GM12878 (cell line): ENCODE measurements around the gene SLC4A1. TPM values are rescaled to one million over a fixed set of nuclear protein-coding genes. Genes with fewer than 3 reads are reported as not detected.

ENCODE experiments used
- CHD2 ChIP-seq: IDR thresholded peaks from 2 replicates; pipeline ENCODE4 v1.6.1; 2011; ENCODE audit warnings: low read depth, low read length, improper control_type of control experiment, borderline replicate concordance
- DPF2 ChIP-seq: fragments of 450-650 bp; IDR thresholded peaks from 2 replicates; pipeline ENCODE4 v1.6.1; 2017; ENCODE audit warnings: mild to moderate bottlenecking
- HDAC2 ChIP-seq: fragments of 200-600 bp; sonication (generic); IDR thresholded peaks from 2 replicates; pipeline ENCODE4 v1.6.1; 2017
- MTA3 ChIP-seq: IDR thresholded peaks from 2 replicates; pipeline ENCODE4 v1.6.1; 2012; ENCODE audit warnings: low read length, inconsistent platforms, borderline replicate concordance
- MXI1 ChIP-seq: fragments of 150-350 bp; IDR thresholded peaks from 2 replicates; pipeline ENCODE4 v1.6.1; 2011; ENCODE audit warnings: low read depth, mild to moderate bottlenecking, inconsistent platforms, low read length, improper control_type of control experiment
- REST ChIP-seq: IDR thresholded peaks from 2 replicates; pipeline ENCODE4 v1.6.1; 2012; ENCODE audit warnings: mild to moderate bottlenecking, low read depth, low read length
- SIN3A ChIP-seq: IDR thresholded peaks from 2 replicates; pipeline ENCODE4 v1.6.1; 2012; ENCODE audit warnings: low read depth, low read length, improper control_type of control experiment
- SIX5 ChIP-seq: IDR thresholded peaks from 2 replicates; pipeline ENCODE4 v1.6.1; 2011; ENCODE audit warnings: mild to moderate bottlenecking, low read depth, low read length, moderate library complexity; ENCODE audit not compliant: severe bottlenecking
- TBL1XR1 ChIP-seq: IDR thresholded peaks from 2 replicates; pipeline ENCODE4 v1.6.1; 2012; ENCODE audit warnings: low read depth, low read length, improper control_type of control experiment
- TCF12 ChIP-seq: IDR thresholded peaks from 2 replicates; pipeline ENCODE4 v1.6.1; 2011; ENCODE audit warnings: low read depth, mild to moderate bottlenecking, low read length
- ZNF274 ChIP-seq: IDR thresholded peaks from one replicate; pipeline ENCODE4 v1.8.0; 2011; ENCODE audit not compliant: insufficient read length, insufficient read depth
- polyA plus RNA-seq, 11 experiments: library from polyadenylated mRNA; depleted of rRNA in 4 of 11; unstranded in 6 of 11; stranded (reverse) in 5 of 11; fragments of >200 nt; fragmentation: Nextera tagmentation in 4 of 11; fragmentation: Illumina TruSeq in 1 of 11; extraction: Ambion mirVana in 4 of 11; extraction: Trizol in 1 of 11; gene quantifications; 1 replicate in 1 of 11; 2 replicates in 10 of 11; pipeline versions ENCODE4 v1.2.1 to v1.2.3, GENCODE V29; 2011 to 2016; ENCODE audit warnings: inconsistent platforms in 2 of 11, missing spikeins in 2 of 11, low read depth in 1 of 11
- total RNA-seq, 4 experiments: library from RNA; depleted of rRNA in 3 of 4; stranded (reverse); fragments of >200 nt in 3 of 4; fragmentation: Illumina TruSeq in 1 of 4; extraction: Trizol in 1 of 4; gene quantifications; 2 replicates each; pipeline versions ENCODE4 v1.2.1 to v1.2.3, GENCODE V29; 2013 to 2021
- TF ChIP-seq, protein P1 (sequence below): fragments of 450-650 bp; conservative IDR thresholded peaks from 2 replicates; pipeline ENCODE4 v1.6.1; 2017; ENCODE audit warnings: mild to moderate bottlenecking, moderate library complexity
- TF ChIP-seq, protein P2 (sequence below): fragments of 450-650 bp; IDR thresholded peaks from 2 replicates; pipeline ENCODE4 v1.6.1; 2017; ENCODE audit warnings: mild to moderate bottlenecking, moderate library complexity
- TF ChIP-seq, protein P3 (sequence below): fragments of 450-650 bp; IDR thresholded peaks from 2 replicates; pipeline ENCODE4 v1.6.1; 2016; ENCODE audit warnings: mild to moderate bottlenecking

The SLC4A1 gene
- total and polyA plus RNA-seq, 10 of the 15 experiments (the other 5 are each of a cell fraction or from before 2014, with no cell fraction given): 0.03 TPM; not detected in 9

DNA sequence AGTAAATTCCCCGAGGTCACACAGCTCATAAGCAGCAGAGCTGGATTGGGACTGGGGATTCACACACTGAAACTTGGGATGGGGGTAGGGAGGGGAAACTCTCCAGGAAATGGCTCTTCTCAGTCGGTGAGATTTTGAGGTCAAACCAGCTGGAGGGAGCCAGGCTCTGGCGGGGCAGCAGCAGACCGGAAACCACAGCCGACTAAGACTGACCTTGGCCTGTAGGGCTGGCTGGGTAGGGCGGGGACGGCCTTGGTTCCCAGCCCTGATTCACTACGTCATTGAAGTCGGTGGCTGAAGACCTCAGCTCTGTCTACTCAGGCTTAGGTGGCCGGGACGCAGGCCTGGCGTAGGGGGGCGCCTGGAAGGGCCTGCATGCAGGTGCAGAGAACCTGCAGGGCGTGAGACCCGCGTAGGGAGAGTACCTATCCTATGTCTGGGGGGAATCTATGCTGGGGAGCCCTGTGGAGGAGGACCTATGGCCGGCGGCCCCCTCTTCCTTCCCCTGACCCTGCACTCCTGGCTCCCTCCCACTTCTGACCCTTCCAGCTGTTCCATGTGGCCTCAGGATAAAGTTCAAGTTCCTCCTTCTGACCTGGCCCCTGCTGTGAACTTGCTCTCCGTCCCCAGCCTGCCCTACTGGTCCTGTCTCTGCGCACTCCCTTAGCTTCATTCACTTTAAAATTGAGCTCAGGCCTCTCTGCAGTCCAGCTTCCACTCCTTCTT is 11.9 kb upstream of the SLC4A1 start (continued):
- TF ChIP-seq REST (no peak), SIN3A (no peak), CHD2 (0 out of 2 replicates have a peak, but pooled peaks have one; percentile 9), ZNF274 (no peak), TBL1XR1 (0 out of 2 replicates have a peak, but pooled peaks have one; percentile 21), MTA3 (no peak; the same call in 1 of the 2 replicates), SIX5 (no peak), HDAC2 (no peak), MXI1 (no peak), DPF2 (peak; percentile 79; the same call in 1 of the 2 replicates), TCF12 (peak; percentile 92)
- TF ChIP-seq, protein P1, sequence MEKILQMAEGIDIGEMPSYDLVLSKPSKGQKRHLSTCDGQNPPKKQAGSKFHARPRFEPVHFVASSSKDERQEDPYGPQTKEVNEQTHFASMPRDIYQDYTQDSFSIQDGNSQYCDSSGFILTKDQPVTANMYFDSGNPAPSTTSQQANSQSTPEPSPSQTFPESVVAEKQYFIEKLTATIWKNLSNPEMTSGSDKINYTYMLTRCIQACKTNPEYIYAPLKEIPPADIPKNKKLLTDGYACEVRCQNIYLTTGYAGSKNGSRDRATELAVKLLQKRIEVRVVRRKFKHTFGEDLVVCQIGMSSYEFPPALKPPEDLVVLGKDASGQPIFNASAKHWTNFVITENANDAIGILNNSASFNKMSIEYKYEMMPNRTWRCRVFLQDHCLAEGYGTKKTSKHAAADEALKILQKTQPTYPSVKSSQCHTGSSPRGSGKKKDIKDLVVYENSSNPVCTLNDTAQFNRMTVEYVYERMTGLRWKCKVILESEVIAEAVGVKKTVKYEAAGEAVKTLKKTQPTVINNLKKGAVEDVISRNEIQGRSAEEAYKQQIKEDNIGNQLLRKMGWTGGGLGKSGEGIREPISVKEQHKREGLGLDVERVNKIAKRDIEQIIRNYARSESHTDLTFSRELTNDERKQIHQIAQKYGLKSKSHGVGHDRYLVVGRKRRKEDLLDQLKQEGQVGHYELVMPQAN: no peak
- TF ChIP-seq, protein P2, sequence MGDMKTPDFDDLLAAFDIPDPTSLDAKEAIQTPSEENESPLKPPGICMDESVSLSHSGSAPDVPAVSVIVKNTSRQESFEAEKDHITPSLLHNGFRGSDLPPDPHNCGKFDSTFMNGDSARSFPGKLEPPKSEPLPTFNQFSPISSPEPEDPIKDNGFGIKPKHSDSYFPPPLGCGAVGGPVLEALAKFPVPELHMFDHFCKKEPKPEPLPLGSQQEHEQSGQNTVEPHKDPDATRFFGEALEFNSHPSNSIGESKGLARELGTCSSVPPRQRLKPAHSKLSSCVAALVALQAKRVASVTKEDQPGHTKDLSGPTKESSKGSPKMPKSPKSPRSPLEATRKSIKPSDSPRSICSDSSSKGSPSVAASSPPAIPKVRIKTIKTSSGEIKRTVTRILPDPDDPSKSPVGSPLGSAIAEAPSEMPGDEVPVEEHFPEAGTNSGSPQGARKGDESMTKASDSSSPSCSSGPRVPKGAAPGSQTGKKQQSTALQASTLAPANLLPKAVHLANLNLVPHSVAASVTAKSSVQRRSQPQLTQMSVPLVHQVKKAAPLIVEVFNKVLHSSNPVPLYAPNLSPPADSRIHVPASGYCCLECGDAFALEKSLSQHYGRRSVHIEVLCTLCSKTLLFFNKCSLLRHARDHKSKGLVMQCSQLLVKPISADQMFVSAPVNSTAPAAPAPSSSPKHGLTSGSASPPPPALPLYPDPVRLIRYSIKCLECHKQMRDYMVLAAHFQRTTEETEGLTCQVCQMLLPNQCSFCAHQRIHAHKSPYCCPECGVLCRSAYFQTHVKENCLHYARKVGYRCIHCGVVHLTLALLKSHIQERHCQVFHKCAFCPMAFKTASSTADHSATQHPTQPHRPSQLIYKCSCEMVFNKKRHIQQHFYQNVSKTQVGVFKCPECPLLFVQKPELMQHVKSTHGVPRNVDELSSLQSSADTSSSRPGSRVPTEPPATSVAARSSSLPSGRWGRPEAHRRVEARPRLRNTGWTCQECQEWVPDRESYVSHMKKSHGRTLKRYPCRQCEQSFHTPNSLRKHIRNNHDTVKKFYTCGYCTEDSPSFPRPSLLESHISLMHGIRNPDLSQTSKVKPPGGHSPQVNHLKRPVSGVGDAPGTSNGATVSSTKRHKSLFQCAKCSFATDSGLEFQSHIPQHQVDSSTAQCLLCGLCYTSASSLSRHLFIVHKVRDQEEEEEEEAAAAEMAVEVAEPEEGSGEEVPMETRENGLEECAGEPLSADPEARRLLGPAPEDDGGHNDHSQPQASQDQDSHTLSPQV: no peak
- TF ChIP-seq, protein P3, sequence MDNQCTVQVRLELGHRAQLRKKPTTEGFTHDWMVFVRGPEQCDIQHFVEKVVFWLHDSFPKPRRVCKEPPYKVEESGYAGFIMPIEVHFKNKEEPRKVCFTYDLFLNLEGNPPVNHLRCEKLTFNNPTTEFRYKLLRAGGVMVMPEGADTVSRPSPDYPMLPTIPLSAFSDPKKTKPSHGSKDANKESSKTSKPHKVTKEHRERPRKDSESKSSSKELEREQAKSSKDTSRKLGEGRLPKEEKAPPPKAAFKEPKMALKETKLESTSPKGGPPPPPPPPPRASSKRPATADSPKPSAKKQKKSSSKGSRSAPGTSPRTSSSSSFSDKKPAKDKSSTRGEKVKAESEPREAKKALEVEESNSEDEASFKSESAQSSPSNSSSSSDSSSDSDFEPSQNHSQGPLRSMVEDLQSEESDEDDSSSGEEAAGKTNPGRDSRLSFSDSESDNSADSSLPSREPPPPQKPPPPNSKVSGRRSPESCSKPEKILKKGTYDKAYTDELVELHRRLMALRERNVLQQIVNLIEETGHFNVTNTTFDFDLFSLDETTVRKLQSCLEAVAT: 0 out of 2 replicates have a peak, but pooled peaks have one; percentile 53
